GM18517 (cell line): Measurements from ENCODE around the gene UVSSA.
"Not testable (repeated sequence)": the region's sequence is repeated elsewhere in the genome, so short reads cannot be mapped to it uniquely, and the experiment has no call there.

Experiments
- ATAC-seq: cut with Tn5 transposase; IDR thresholded peaks from one replicate; pipeline ENCODE4 v1.9.1; 2021; ENCODE audit warnings: mild to moderate bottlenecking, moderate library complexity; ENCODE audit not compliant: unreplicated experiment

Gene UVSSA

GRCh38 chr4:1315836-1316536 is 31.0 kb upstream of the UVSSA start:
- no peak for ATAC-seq

- ATAC-seq, result no peak
Measured at GRCh38 chr4:1316537-1317168, 30.4 kb upstream of the UVSSA start.

GRCh38 chr4:1317177-1318045 is 29.6 kb upstream of the UVSSA start:
- no peak for ATAC-seq

GRCh38 chr4:1318046-1318375 is 29.0 kb upstream of the UVSSA start:
- no peak for ATAC-seq

- no peak for ATAC-seq
Measured at GRCh38 chr4:1318488-1319213, 28.4 kb upstream of the UVSSA start.

GRCh38 chr4:1321486-1321885 is 25.5 kb upstream of the UVSSA start:
- ATAC-seq, result no peak

GRCh38 chr4:1321946-1322650 is 24.9 kb upstream of the UVSSA start:
- ATAC-seq, result no peak

GRCh38 chr4:1323280-1323634 is 23.8 kb upstream of the UVSSA start:
- no peak for ATAC-seq

GRCh38 chr4:1323635-1324442 is 23.2 kb upstream of the UVSSA start:
- ATAC-seq, result no peak

GRCh38 chr4:1324443-1325175 is 22.4 kb upstream of the UVSSA start:
- ATAC-seq, result not testable (repeated sequence)

- no peak for ATAC-seq
Measured at GRCh38 chr4:1325176-1325480, 21.9 kb upstream of the UVSSA start.

GRCh38 chr4:1325681-1326635 is 21.1 kb upstream of the UVSSA start:
- no peak for ATAC-seq

- no peak for ATAC-seq
Measured at GRCh38 chr4:1326751-1327525, 20.1 kb upstream of the UVSSA start.

GRCh38 chr4:1327526-1328266 is 19.3 kb upstream of the UVSSA start:
- no peak for ATAC-seq

GRCh38 chr4:1328267-1329155 is 18.5 kb upstream of the UVSSA start:
- no peak for ATAC-seq
